HG03135 (cell line): ENCODE measurements around the gene PLPP4.

Experiments
- ATAC-seq: cut with Tn5 transposase; IDR thresholded peaks from one replicate; pipeline ENCODE4 v1.9.1; 2021; ENCODE audit warnings: mild to moderate bottlenecking, moderate library complexity; ENCODE audit not compliant: unreplicated experiment

The PLPP4 gene

DNA sequence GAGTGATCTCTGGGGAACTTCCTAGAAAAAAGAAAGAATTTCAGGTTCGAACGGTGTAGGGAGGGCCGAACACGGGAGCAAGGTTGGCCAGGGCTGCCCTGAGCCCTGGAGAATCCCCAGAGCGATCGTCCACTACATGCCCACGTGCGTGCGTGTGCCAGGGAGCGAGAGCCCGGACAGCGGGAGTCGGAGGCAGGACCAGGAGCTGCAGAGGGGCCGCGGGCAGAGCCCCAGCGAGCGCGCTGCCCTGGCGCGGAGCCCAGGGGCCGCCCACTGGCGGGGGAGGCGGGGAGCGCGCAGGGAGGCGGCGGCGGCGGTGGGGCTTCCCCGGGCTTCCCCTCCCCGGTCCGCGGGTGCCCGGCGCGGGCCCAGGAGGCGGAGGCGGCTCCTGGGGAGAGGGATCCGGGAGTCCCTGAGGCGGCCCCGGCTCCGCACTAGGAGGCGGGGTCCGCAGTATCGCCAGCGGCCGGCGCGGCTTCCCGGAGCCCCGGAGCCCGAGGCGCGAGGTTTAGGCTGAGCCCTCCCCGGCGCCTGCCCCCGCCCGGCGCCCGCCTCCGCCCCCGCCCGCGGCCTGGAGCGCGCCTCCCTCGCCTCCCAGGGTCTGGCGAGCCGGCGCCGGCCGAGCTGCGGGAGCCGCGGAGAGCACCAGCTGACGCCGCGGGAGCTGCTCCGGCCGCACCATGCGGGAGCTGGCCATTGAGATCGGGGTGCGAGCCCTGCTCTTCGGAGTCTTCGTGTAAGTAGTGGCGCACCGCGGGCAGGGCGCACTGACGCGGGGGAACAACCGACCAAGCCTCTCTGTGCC, at the start of gene PLPP4:
Gene PLPP4, plus strand, starts transcription at position 602 of the 805 bp plus-strand sequence. Its CDS starts 79 bp downstream, at position 681.
- ATAC-seq = no peak

DNA sequence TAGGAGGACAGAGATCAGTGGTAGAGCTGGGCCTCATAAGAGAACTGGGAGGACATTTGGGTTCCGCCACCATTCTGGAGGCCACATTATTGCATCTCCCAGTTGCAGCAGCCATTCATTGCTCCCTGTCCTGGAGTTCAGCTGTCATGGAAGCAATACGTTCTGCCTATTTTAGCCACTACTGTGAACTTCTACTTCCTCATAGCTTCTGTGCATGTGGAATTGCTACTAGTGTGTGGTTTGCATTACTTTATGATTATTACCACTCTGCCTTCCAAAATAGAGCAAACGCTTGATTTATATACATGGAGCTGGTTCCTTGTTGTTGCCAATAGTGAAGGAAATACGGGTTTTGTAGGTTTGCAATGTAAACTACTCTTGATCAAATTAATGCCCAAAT, 47.2 kb upstream of the PLPP4 start:
- ATAC-seq = no peak

DNA sequence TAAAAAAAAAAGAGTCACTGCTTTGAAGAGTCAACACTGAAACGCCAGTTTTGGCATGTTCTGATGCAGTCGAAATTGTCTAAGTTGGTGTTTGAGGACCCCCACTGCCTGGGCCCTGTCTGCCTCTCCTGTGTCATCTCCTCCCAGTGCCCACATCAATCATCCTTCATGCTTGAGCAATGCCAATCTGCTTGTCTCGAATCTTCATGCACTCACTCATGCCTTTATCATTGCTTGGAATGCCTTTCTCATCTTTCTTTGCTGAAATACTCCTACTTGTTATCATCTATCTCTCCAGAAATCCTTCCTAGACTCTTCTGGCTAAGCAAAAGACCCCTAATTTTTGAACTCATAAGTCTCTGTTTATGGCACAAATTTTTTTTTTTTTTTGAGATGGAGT, 42.1 kb upstream of the PLPP4 start:
- ATAC-seq = no peak

DNA sequence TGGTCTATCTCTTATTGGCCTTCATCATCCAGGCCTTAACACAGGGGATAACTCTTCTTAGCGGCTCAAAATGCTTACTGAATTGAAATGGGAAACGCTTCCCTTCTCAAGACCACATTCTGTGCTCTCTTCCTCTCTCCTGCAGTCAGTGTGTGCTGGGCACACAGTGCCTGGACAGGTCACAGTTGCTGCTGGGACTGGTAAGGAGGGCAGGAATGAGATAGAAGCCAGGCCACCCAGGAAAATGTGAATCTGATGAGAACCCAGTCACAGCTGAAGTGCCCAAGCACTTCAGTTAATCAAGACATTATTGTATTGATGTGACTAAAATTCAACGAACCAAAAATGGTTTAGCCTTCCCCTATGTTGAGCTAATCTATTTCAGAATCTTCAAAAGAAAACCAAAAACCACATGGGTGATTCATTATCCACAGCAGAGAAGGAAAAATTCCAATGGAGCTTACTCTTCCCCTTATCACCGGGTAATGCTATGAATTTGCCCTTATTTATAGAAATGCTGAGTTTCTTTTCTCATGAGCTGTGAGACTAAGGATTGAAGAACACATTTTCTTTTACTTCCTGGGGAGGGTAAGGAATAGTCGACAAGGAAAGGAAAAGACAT, 41.2 kb upstream of the PLPP4 start:
- ATAC-seq = no peak

DNA sequence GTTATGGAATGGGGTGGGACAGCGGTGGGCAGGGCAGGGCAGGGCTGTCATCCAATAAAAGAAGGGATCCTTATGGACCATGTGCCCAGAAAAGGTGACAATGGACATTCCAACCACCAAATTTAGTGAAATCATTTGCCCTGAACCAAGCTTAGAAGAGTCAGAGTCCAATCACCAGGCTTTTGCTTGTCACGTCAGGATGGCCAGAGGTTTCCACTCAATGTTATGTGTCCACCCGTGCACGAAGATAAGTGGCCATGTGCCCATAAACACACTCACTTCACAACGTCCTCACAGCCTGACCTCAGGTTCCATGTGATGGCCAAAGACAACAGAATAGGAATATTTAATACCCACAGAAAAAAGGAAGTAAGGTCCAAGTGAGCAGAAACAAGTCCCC, 36.6 kb upstream of the PLPP4 start:
- ATAC-seq = no peak

DNA sequence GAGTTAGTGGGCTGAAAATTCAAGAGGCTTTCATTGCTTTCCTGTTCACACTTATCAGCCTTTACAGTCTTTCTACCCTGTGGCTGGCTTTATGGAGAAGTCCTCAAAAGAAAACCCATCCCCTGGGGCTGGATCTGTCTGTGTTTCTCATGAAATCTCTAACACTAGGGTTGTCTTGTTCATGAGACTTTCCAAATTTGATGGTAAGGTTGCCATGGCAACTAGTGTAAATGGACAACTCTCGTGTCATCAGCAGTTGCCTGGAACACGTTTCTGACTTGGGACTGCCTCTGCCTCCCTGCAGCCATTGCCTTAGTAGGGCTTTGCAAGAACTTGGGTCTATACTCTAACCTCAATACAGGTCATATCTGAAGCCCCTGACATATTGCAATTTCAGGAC, 35.8 kb upstream of the PLPP4 start:
- no peak for ATAC-seq

DNA sequence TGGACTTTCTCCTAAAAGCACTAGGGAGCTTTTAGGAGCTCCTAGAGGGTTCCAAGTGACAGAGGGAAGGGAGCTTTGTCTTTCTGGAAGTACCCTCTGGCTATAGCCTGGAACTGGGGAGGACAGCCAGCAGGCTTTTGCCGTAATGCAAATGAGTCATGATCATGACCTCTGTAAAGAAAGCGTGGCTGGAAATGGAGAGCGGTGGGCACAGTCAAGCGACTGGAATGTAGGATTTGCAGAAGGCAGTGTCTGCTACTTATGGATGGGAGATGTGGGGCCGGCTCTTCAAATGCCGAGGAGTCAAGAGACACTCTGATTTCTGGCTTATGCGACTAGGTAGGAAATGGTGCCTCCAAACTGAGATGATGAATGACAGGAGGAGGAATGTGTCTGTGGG, 34.6 kb upstream of the PLPP4 start:
- no peak for ATAC-seq

DNA sequence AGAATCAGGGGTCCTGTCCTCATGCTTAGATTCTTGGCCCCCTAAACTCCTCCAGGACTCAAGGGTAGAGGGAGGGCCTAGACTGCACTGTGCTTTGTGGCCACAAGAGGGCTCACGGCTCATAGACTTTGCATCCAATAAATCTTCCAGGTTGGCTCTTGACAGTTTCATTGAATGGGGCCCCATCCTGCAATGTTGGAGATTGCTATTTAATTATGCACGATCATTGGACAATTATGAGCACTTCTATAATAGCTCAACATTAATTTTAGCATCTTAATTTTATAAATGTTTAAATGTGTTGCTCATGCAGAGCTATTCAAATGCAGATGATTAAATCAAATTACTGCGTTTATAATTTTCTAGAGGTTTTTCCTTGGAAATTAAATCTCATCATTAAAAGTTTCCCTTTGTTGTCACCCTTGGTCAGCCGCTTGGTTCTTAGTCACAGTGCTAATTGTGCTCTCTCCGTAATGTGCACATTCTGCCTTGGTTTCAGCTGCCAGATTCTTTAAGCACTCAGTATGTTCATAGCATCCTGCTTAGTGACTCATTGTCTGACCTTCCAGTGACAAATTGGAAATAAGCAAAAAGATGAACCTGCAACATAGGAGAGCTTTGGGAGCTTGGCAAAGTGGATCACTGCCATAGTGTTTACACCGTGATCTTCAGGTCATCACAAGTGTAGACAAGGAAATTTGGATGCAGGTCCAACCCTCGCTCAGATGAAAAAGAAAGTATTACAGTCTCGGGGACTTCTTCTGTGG, 33.4 kb upstream of the PLPP4 start:
- no peak for ATAC-seq

DNA sequence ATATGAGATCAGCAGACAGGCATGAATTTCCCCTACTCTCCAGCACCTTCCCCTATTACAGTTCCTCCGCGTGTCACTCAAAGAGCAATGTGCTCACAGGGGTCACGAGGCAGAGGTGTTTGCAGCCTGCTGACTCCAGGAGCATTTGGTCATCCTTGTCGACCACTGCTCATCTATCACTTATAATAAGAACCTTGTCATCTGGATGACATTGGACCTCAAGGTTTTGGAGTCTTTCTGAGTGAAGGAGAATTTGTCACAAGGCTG, 32.9 kb upstream of the PLPP4 start:
- ATAC-seq = no peak

DNA sequence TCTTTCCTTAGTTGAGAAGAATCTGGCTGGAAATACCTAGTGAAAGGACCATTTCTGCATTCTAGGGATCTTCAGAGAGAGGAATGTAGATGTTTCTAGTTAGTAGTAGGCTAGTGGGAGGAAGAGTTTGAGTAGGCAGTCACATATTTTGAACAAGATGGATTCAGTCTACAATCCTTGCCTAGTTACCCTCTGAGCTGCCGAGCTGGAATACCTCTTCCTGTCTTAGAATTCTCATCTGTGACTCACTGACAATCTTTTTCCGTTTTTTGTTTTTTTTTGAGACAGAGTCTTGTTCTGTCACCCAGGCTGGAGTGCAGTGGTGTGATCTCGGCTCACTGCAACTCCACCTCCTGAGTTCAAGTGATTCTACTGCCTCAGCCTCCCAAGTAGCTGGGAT, 30.7 kb upstream of the PLPP4 start:
- no peak for ATAC-seq

DNA sequence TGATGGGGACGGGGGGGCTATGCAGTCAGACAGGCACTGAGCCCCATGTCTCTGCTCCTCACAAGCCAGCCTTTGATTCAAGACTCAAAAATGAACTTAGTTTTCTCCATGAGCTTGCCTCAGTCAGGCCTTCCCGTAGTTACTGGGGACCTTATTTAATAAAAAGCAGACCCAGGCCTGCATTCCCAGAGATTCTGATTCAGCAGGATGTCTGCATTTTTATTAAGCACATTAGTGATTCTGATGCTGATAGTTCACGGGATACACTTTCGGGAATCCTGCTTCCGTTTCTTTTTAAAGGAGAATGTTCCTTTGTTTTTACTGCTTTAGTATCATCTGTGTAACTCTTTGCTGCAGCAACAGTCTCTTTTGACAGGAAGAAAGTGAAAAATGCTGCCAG, 28.3 kb upstream of the PLPP4 start:
- ATAC-seq = no peak

DNA sequence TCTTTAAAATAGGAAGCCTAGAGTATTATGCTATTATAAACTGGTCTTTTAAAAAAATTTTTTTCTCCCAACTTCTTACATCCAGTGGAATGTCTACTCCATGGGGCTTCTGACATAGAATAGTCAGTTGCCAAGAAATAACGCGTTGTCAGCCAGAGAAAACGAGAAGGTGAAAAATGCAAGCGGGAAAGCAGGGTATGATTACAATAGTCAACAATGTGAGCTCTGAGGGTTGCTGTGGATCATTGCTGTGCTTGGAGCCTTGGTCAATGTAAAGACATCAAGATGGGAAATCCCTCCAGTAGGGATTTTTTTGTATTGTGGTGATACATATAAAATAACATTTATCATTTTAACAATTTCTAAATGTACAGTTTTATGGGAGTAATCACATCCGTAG, 27.6 kb upstream of the PLPP4 start:
- ATAC-seq = no peak

DNA sequence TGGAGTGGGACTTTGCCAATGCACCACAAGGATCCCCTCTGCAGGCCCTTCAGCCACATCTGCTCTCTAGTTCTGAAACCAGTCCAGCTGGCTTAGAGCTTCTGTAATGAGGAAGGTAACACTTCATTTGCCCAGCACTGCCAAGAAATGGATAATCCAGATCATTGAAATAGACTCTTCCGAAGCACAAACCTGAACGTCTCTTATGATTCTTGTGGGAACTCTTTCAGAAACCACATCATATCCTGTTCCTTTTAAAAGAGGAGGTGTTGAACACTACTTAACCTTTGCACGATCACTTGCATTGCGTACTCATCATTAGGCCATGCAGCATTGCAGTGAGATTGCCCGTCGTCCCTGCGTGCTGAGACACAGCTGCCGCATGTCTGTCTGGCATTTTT, 25.8 kb upstream of the PLPP4 start:
- ATAC-seq = no peak

DNA sequence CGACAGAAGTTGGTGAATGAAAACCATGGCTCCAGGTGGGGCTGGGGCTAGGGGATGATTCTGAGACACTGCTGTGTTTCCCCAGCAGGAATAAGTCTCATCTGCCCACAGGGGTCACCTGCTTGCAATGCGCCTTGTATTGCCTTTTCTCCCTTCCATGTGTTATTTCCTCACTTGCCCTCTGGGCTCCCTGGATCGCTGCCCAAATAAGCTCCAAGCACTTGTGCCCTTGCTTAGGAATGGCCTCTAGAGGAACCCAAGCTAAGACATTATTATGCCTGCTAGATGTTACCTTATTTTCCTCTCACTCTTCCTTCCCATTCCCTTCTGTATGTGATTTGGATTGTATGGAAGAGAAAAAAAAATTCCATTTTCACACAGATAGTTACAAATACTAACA, 24.8 kb upstream of the PLPP4 start:
- no peak for ATAC-seq

DNA sequence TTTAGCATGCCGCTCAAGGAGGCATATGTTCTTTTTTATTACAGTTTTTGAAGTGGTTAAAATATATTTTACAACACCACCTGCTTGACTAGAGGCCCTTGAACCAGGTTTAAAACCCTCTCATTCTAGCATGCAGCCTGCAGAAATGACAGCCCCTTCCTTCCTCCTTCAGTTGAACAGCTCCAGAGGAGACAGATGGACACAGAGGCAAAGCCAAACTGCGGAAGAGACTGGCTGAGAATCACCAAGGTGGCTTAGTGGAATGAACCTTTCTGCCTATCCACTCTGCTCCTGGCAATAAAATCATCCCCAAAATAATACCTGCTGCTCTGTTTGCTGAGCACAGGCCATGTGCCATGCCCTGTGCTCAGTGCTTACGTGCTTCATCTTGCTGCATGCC, 23.9 kb upstream of the PLPP4 start:
- ATAC-seq = no peak

DNA sequence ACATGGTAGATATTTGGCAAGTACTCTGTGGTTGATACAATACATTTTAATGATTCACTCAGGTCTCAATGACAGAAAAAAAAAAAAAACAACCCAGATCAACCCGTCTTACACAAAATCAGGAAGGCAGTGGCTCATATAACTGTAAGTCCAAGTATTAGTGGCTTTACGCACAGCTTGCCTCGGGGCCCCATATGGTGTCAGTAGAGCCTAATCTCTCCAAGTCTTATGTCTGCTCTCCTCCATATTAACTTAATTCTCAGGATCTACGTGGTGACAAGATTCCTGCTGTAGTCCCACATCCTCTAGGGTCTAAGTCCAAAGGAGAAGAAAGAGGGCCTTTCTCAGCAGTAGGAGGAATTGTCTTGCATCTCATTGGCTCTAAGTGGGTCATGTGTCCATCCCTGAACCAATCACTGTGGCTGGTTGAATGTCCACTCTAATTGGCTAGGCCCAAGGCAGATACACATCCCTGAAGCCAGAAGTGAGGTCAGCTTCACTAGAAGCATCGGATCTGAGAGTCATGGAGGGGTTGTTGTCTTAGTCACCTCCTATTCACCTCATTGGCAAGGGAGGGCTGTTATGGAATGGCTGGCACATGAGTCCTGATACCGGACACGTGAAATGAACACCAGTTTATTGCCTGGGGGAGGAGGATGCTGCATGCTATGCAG, 20.5 kb upstream of the PLPP4 start:
- no peak for ATAC-seq

DNA sequence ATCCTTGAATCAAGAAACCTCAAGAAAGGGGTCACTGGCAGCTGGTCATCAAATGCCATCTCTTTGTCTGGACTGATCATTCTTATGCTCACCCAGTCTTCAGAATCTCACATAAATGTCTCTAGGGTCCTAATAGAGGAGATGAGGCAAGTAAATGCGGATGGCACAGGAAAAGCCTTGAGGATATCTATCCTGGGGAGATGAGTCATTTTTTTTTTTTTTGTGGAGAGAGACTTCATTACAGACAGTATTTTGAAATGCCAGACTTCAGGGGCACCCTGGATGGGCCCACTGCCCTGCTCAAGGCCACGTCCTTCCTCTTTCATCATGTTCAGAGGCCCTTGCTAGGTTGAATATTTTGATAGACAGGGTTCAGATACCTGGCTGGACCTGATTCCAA, 19.5 kb upstream of the PLPP4 start:
- ATAC-seq = no peak

DNA sequence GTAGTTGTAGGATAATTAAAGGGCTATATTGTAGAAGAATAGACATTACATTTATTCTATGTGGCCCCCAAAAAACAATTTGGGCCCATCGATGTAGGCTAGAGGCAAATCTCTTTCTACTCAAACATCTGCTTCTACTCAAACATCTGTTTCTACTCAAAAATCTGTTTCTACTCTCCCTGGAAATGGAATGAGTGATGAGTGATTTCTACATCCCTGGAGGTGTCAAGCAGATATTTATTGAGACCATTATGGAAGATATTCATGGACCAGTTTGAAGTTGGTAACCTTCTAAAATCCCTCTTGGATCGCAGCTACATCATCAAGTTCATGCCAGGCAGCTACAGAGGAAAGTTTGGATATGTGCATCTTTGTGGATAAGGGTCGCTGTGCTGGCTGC, 5.1 kb upstream of the PLPP4 start:
- no peak for ATAC-seq

DNA sequence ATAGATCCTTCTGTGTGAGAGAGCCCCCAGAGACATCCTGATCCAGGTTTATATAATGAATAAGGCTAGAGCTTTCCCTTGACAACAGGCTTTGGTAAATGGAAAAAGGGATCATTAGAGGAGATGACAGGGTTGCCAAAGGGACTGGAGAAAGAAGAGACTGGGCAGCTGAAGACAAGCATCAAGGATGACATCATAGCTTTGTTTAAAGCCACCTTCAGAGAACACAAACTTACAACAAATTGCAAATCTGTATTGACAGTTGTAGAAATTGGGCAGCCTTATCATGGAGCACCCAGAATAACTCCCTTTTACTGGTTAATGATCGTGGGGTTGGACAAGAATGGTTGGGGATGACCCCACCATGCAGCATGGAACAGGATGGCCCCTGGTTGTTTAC, 3.7 kb upstream of the PLPP4 start:
- no peak for ATAC-seq

DNA sequence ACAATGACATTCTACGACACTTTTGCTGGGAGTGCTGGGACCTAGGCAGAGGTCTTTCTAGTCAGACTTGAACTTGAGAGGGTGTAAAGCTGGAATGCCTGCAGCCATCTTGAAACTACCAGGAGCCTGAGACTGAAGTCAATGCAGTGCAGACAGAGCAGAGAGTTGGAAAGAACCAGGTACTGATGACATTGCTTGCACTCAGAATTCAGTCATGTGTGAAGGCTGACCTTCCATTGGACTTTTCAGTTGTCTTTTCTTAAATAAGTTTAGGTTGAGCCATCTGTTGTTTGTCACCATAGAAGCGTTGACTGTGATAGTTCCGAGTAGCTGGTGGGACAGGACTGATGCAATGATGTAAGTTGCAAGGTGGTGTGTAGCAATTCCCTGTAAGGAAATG, 3.1 kb upstream of the PLPP4 start:
- no peak for ATAC-seq

DNA sequence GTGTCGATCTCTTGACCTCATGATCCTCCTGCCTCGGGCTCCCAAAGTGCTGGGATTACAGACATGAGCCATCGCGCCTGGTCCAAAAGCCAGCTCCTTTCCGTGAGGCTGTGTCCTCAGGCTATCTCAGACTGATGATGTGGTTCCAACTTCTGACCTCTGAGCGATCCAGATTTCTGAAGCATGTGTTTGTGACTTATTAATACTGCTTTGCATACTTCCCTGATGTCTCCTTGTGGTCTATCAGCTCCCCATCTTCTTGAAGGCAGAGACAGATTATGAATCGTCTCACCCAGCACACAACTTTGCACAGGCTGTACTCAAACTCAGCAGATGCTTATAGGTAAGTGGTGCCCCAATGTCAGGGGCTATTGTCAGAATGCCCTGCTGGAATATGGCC, 2.0 kb upstream of the PLPP4 start:
- no peak for ATAC-seq

DNA sequence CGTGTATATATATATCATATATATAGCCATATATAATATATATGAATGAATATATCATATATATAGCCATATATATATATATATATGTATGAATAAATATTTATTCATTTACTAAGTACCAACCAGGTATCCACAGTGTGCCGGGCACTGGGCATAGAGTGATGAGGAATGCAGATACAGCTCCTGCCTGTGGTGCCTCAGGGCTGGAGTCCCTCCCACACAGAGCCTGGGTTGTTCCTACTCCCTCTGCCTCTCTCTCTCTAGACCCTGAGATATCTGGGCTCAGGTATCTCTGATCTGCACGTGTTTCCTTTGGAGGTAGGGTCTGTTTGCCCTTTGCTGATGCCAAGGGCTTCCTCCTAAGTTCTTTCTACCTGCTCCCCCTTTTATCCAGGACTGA, 1.4 kb upstream of the PLPP4 start:
- no peak for ATAC-seq
